Vagina (tissue), 2 donors: ENCODE results near the gene NR1H3.

Experiments used
- POLR2A ChIP-seq, 2 donors: fragments of 450-650 bp; IDR thresholded peaks; one replicate each; pipeline ENCODE4 v1.6.1; 2017; ENCODE audit warnings: antibody characterized with exemption in 2 of 2, mild to moderate bottlenecking in 2 of 2, moderate library complexity in 2 of 2
- TF ChIP-seq, protein P1 (sequence below), 3 experiments: fragments of 450-650 bp in 2 of 3; fragments of 200-600 bp in 1 of 3; sonication (generic) in 1 of 3; IDR thresholded peaks; one replicate each; pipeline ENCODE4 v1.5.1; 2017 to 2019; ENCODE audit warnings: antibody characterized with exemption in 3 of 3, mild to moderate bottlenecking in 2 of 3, moderate library complexity in 2 of 3

DNA sequence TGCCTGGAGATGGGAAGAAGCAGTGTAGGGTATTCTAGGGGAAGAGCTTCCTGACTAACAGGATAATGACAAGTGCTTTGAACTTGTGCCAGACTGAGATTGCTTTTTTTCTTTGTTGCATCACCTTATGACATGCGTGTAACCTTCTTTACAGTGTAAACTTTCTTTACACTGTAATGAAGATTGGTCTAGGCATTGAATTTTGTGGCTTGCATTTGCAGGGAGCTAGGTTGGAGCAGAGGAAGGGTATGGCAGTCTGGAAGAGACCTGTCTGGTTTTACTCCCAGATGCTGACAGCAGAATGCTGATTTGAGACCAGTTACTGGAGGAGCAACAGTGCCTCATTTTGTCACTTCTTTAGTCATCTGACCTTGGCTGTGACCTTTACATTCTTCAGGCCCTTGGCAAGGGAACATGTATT is 37.4 kb upstream of the NR1H3 start:
- TF ChIP-seq, protein P1, sequence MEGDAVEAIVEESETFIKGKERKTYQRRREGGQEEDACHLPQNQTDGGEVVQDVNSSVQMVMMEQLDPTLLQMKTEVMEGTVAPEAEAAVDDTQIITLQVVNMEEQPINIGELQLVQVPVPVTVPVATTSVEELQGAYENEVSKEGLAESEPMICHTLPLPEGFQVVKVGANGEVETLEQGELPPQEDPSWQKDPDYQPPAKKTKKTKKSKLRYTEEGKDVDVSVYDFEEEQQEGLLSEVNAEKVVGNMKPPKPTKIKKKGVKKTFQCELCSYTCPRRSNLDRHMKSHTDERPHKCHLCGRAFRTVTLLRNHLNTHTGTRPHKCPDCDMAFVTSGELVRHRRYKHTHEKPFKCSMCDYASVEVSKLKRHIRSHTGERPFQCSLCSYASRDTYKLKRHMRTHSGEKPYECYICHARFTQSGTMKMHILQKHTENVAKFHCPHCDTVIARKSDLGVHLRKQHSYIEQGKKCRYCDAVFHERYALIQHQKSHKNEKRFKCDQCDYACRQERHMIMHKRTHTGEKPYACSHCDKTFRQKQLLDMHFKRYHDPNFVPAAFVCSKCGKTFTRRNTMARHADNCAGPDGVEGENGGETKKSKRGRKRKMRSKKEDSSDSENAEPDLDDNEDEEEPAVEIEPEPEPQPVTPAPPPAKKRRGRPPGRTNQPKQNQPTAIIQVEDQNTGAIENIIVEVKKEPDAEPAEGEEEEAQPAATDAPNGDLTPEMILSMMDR (IDR thresholded peaks at IDR 0.05) = no peak
- TF ChIP-seq POLR2A (IDR thresholded peaks at IDR 0.05) = no peak
